Endothelial cell of umbilical vein (primary cell): ENCODE results near the gene NUDT16L1.

Experiments
- EZH2 ChIP-seq: IDR thresholded peaks from 2 replicates; pipeline ENCODE4 v1.6.1; 2012; ENCODE audit warnings: borderline replicate concordance, low read depth, mild to moderate bottlenecking, moderate library complexity, low read length, inconsistent platforms; ENCODE audit not compliant: severe bottlenecking
- TF ChIP-seq, protein P1 (sequence below), 2 donors: IDR thresholded peaks; 1 replicate in 1 of 2; 2 replicates in 1 of 2; pipeline ENCODE4 v1.5.1; 2011; ENCODE audit warnings: low read length in 2 of 2, mild to moderate bottlenecking in 2 of 2, moderate library complexity in 2 of 2, control low read depth in 1 of 2, inconsistent platforms in 1 of 2, low read depth in 1 of 2; ENCODE audit not compliant: insufficient read depth in 1 of 2; ENCODE audit errors: extremely low read depth in 1 of 2

DNA sequence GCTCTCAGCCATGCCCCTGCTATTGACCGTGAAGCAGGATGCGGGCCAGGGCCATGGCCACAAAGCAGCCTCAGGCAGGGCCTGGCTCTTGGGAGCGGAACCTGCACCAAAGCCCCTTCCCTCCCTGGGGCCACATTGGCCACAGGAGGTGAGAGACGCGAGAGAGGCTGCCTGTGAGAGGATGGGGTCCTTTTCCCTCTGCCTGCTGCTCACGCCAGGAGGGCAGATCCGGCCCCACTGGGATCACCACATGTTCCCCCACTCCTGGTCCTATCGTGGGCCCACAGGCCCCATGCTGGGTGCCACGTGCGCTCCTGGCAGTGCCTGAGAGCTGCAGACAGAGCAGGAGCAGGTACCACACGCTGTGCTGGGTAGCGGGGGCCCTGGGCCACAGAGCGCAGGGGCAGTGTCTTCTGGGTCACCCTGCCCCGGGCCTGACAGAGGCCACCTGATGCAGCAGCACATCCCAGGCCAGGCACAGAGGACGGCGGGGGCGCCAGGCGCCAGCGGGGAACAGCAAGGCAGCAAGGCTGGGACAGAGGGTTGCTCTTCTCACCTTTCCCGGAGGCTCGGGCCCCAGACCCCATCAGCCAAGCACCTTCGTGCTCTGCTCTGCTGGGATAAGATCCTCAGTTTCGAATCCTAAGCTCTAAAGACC, 9.2 kb upstream of the NUDT16L1 start:
- TF ChIP-seq EZH2 = no peak
- TF ChIP-seq, protein P1, sequence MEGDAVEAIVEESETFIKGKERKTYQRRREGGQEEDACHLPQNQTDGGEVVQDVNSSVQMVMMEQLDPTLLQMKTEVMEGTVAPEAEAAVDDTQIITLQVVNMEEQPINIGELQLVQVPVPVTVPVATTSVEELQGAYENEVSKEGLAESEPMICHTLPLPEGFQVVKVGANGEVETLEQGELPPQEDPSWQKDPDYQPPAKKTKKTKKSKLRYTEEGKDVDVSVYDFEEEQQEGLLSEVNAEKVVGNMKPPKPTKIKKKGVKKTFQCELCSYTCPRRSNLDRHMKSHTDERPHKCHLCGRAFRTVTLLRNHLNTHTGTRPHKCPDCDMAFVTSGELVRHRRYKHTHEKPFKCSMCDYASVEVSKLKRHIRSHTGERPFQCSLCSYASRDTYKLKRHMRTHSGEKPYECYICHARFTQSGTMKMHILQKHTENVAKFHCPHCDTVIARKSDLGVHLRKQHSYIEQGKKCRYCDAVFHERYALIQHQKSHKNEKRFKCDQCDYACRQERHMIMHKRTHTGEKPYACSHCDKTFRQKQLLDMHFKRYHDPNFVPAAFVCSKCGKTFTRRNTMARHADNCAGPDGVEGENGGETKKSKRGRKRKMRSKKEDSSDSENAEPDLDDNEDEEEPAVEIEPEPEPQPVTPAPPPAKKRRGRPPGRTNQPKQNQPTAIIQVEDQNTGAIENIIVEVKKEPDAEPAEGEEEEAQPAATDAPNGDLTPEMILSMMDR (IDR thresholded peaks at IDR 0.05; ENCODE audit: extremely low read depth in 1 of 2, insufficient read depth in 1 of 2, low read depth in 1 of 2, low read length in 2 of 2) = no peak
